Stomach (tissue), 4 donors: ENCODE data around the gene NOVA1.

ENCODE experiments used
- EP300 ChIP-seq: sonication (generic); formaldehyde crosslinking; IDR thresholded peaks from one replicate; pipeline ENCODE4 v1.6.1; 2017; ENCODE audit warnings: antibody characterized with exemption
- POLR2A ChIP-seq, 4 donors: fragments of 450-650 bp; IDR thresholded peaks; one replicate each; pipeline ENCODE4 v1.6.1; 2016; ENCODE audit warnings: antibody characterized with exemption in 4 of 4, control low read depth in 2 of 4, mild to moderate bottlenecking in 1 of 4, moderate library complexity in 1 of 4
- POLR2AphosphoS5 ChIP-seq, 3 donors: sonication (generic); formaldehyde crosslinking; IDR thresholded peaks; one replicate each; pipeline ENCODE4 v1.6.1; 2016; ENCODE audit warnings: antibody characterized with exemption in 3 of 3
- TF ChIP-seq, protein P1 (sequence below), 7 experiments: fragments of 450-650 bp in 4 of 7; fragments of 200-600 bp in 3 of 7; sonication (generic) in 3 of 7; IDR thresholded peaks; one replicate each; pipeline ENCODE4 v1.5.1; 2016 to 2019; ENCODE audit warnings: antibody characterized with exemption in 7 of 7, control low read depth in 2 of 7, mild to moderate bottlenecking in 1 of 7

- TF ChIP-seq POLR2AphosphoS5 (IDR thresholded peaks at IDR 0.05), result no peak
- TF ChIP-seq, protein P1, sequence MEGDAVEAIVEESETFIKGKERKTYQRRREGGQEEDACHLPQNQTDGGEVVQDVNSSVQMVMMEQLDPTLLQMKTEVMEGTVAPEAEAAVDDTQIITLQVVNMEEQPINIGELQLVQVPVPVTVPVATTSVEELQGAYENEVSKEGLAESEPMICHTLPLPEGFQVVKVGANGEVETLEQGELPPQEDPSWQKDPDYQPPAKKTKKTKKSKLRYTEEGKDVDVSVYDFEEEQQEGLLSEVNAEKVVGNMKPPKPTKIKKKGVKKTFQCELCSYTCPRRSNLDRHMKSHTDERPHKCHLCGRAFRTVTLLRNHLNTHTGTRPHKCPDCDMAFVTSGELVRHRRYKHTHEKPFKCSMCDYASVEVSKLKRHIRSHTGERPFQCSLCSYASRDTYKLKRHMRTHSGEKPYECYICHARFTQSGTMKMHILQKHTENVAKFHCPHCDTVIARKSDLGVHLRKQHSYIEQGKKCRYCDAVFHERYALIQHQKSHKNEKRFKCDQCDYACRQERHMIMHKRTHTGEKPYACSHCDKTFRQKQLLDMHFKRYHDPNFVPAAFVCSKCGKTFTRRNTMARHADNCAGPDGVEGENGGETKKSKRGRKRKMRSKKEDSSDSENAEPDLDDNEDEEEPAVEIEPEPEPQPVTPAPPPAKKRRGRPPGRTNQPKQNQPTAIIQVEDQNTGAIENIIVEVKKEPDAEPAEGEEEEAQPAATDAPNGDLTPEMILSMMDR (IDR thresholded peaks at IDR 0.05), result no peak
- TF ChIP-seq POLR2A (IDR thresholded peaks at IDR 0.05), result no peak
- TF ChIP-seq EP300, result no peak
Measured at GRCh38 chr14:26415618-26416123, 182.2 kb downstream of the NOVA1 start.
